Measurements from ENCODE around the gene PCNT. TPM values are rescaled to one million over a fixed set of nuclear protein-coding genes. Genes with fewer than 3 reads are reported as not detected.

Gene PCNT
- total RNA-seq, 1 donor, result 19.2 TPM

GRCh38 chr21:46287541-46287940, 36.4 kb upstream of the PCNT start:
- no peak for DNase-seq (ENCODE audit: insufficient read length, low spot score, missing footprints)
- no peak for TF ChIP-seq CTCF (IDR thresholded peaks at IDR 0.05; ENCODE audit: extremely low read depth, low read depth, low read length)
- Histone ChIP-seq H2AFZ (ENCODE audit: low read length) (no peak overlapping the region), H3K27ac (ENCODE audit: low read depth, low read length) (no peak overlapping the region), H3K9me3 (ENCODE audit: low read depth, low read length) (no peaks in the 10 kb centered on the region), H3K4me1 (ENCODE audit: insufficient read depth, low read length) (peaks cover 29% of the 10 kb centered on the region), H4K20me1 (ENCODE audit: insufficient read depth, low read length) (peaks cover 17% of the 10 kb centered on the region), H3K79me2 (ENCODE audit: insufficient read depth, low read length) (peaks cover 44% of the 10 kb centered on the region), H3K4me2 (ENCODE audit: insufficient read depth, low read length) (peak overlapping the region; percentile 91), H3K27me3 (ENCODE audit: insufficient read depth, low read length) (no peaks in the 10 kb centered on the region), H3K4me3 (ENCODE audit: insufficient read depth, low read length) (peak overlapping the region; percentile 93), H3K36me3 (ENCODE audit: insufficient read depth, low read length) (peaks cover 28% of the 10 kb centered on the region)

- Histone ChIP-seq H3K27me3 (ENCODE audit: insufficient read depth, low read length) (no peaks in the 10 kb centered on the region), H3K79me2 (ENCODE audit: insufficient read depth, low read length) (peaks cover 23% of the 10 kb centered on the region)
Measured at GRCh38 chr21:46289655-46290179, 34.2 kb upstream of the PCNT start.

GRCh38 chr21:46291561-46291960, 32.4 kb upstream of the PCNT start:
- Histone ChIP-seq H3K27ac (ENCODE audit: low read depth, low read length) (no peak overlapping the region), H3K4me2 (ENCODE audit: insufficient read depth, low read length) (no peak overlapping the region), H3K27me3 (ENCODE audit: insufficient read depth, low read length) (no peaks in the 10 kb centered on the region), H4K20me1 (ENCODE audit: insufficient read depth, low read length) (no peaks in the 10 kb centered on the region), H3K36me3 (ENCODE audit: insufficient read depth, low read length) (peaks cover 15% of the 10 kb centered on the region), H2AFZ (ENCODE audit: low read length) (no peak overlapping the region), H3K9me3 (ENCODE audit: low read depth, low read length) (no peaks in the 10 kb centered on the region), H3K4me3 (ENCODE audit: insufficient read depth, low read length) (no peak overlapping the region), H3K79me2 (ENCODE audit: insufficient read depth, low read length) (peaks cover 15% of the 10 kb centered on the region), H3K4me1 (ENCODE audit: insufficient read depth, low read length) (peaks cover 16% of the 10 kb centered on the region)
- no peak for TF ChIP-seq CTCF (IDR thresholded peaks at IDR 0.05; ENCODE audit: extremely low read depth, low read depth, low read length)
- DNase-seq (ENCODE audit: insufficient read length, low spot score, missing footprints), result no peak

More at GRCh38 chr21:46289655-46290179, 34.2 kb upstream of the PCNT start:
- TF ChIP-seq CTCF (IDR thresholded peaks at IDR 0.05; ENCODE audit: extremely low read depth, low read depth, low read length), result no peak
- Histone ChIP-seq H3K27ac (ENCODE audit: low read depth, low read length) (no peak overlapping the region), H3K9me3 (ENCODE audit: low read depth, low read length) (no peaks in the 10 kb centered on the region), H2AFZ (ENCODE audit: low read length) (no peak overlapping the region), H3K4me1 (ENCODE audit: insufficient read depth, low read length) (peaks cover 13% of the 10 kb centered on the region), H4K20me1 (ENCODE audit: insufficient read depth, low read length) (peaks cover 6% of the 10 kb centered on the region), H3K4me2 (ENCODE audit: insufficient read depth, low read length) (no peak overlapping the region), H3K36me3 (ENCODE audit: insufficient read depth, low read length) (peaks cover 15% of the 10 kb centered on the region), H3K4me3 (ENCODE audit: insufficient read depth, low read length) (no peak overlapping the region)
- DNase-seq (ENCODE audit: insufficient read length, low spot score, missing footprints), result no peak

GRCh38 chr21:46294647-46295176, 29.2 kb upstream of the PCNT start:
- Histone ChIP-seq H4K20me1 (ENCODE audit: insufficient read depth, low read length) (no peaks in the 10 kb centered on the region), H3K27me3 (ENCODE audit: insufficient read depth, low read length) (peaks cover 2% of the 10 kb centered on the region), H3K79me2 (ENCODE audit: insufficient read depth, low read length) (peaks cover 4% of the 10 kb centered on the region), H3K9me3 (ENCODE audit: low read depth, low read length) (no peaks in the 10 kb centered on the region), H3K36me3 (ENCODE audit: insufficient read depth, low read length) (peaks cover 15% of the 10 kb centered on the region), H2AFZ (ENCODE audit: low read length) (peak overlapping the region; percentile 8), H3K4me3 (ENCODE audit: insufficient read depth, low read length) (peak overlapping the region; percentile 19), H3K4me1 (ENCODE audit: insufficient read depth, low read length) (peaks cover 17% of the 10 kb centered on the region), H3K27ac (ENCODE audit: low read depth, low read length) (peak overlapping the region; percentile 37), H3K4me2 (ENCODE audit: insufficient read depth, low read length) (peak overlapping the region; percentile 6)
- DNase-seq (ENCODE audit: insufficient read length, low spot score, missing footprints), result peak; percentile 94
- no peak for TF ChIP-seq CTCF (IDR thresholded peaks at IDR 0.05; ENCODE audit: extremely low read depth, low read depth, low read length)
